Stimulated activated naive CD8-positive, alpha-beta T cell treated with anti-CD3 and anti-CD28 coated beads, Interleukin-15, Interleukin-2, amounts not matched to agents 100 ng/mL and 50 ng/mL, for 24 hours (primary cell): ENCODE results near the gene TAS1R2.
"Not testable (repeated sequence)": the region's sequence is repeated elsewhere in the genome, so short reads cannot be mapped to it uniquely, and the experiment has no call there.

Experiments
- H3K27ac Mint-ChIP-seq: one replicate; pipeline ENCODE4 v1.8.0; 2021; ENCODE audit warnings: mild to moderate bottlenecking, mixed read lengths
- H3K27me3 Mint-ChIP-seq: one replicate; pipeline ENCODE4 v1.8.0; 2021; ENCODE audit warnings: mixed read lengths
- H3K36me3 Mint-ChIP-seq: one replicate; pipeline ENCODE4 v1.8.0; 2021; ENCODE audit warnings: low read depth, mixed read lengths
- H3K4me1 Mint-ChIP-seq: one replicate; pipeline ENCODE4 v1.8.0; 2021; ENCODE audit warnings: low read depth, mixed read lengths
- H3K4me3 Mint-ChIP-seq: one replicate; pipeline ENCODE4 v1.8.0; 2021; ENCODE audit warnings: mild to moderate bottlenecking, mixed read lengths
- H3K9me3 Mint-ChIP-seq: one replicate; pipeline ENCODE4 v1.8.0; 2021; ENCODE audit warnings: mixed read lengths

TAS1R2 gene

GRCh38 chr1:18878538-18879214, 19.2 kb upstream of the TAS1R2 start:
- Mint-ChIP-seq H3K9me3 (no peaks in the 10 kb centered on the region), H3K36me3 (no peaks in the 10 kb centered on the region), H3K4me1 (no peaks in the 10 kb centered on the region), H3K4me3 (no peak overlapping the region), H3K27ac (no peak overlapping the region), H3K27me3 (no peaks in the 10 kb centered on the region)

DNA sequence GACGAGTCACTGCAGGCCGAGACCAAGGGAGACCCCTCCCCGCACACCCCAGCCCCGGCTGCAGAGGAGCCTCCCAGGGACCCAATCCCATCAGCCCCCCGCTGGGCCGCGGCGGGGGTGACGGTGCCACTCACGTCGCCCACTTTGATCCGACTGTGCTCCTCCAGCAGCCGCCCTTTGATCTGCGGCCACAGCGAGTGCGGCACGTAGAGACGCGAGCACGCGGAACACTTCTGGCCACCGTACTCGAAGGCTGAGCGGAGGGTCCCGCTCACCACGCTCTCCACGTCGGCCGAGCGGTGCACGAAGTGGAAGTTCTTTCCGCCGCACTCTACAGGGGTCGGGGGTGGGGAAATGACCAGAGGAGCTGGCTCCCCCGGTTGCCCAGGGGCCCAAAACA, 17.8 kb upstream of the TAS1R2 start:
- no peaks in the 10 kb centered on the region for H3K9me3 Mint-ChIP-seq

GRCh38 chr1:18876210-18876609, 16.8 kb upstream of the TAS1R2 start:
- Mint-ChIP-seq H3K36me3 (no peaks in the 10 kb centered on the region), H3K4me3 (no peak overlapping the region), H3K27ac (no peak overlapping the region), H3K4me1 (no peaks in the 10 kb centered on the region), H3K27me3 (no peaks in the 10 kb centered on the region), H3K9me3 (no peaks in the 10 kb centered on the region)

More for the DNA sequence above, 17.8 kb upstream of the TAS1R2 start:
- Mint-ChIP-seq H3K4me1 (no peaks in the 10 kb centered on the region), H3K4me3 (no peak overlapping the region), H3K27me3 (no peaks in the 10 kb centered on the region), H3K27ac (no peak overlapping the region), H3K36me3 (no peaks in the 10 kb centered on the region)

DNA sequence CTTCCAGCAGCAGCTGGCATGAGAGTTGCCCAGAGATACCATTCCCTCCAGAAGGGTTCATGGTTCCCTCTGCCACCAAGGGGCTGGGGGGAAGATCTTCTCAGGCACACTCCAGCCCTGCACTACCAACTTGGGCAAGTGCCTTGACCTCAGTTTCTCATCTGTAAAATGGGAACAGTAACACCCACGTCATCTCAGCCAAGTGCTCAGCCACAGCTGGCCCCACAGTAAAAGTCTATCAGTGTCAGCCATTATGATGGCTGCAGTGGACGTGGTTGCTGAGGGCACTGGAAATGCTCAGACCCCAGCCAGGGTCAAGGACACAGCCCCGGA, 16.3 kb upstream of the TAS1R2 start:
- no peaks in the 10 kb centered on the region for H3K36me3 Mint-ChIP-seq
- no peaks in the 10 kb centered on the region for H3K9me3 Mint-ChIP-seq
- no peak overlapping the region for H3K27ac Mint-ChIP-seq
- no peak overlapping the region for H3K4me3 Mint-ChIP-seq
- no peaks in the 10 kb centered on the region for H3K4me1 Mint-ChIP-seq
- no peaks in the 10 kb centered on the region for H3K27me3 Mint-ChIP-seq

DNA sequence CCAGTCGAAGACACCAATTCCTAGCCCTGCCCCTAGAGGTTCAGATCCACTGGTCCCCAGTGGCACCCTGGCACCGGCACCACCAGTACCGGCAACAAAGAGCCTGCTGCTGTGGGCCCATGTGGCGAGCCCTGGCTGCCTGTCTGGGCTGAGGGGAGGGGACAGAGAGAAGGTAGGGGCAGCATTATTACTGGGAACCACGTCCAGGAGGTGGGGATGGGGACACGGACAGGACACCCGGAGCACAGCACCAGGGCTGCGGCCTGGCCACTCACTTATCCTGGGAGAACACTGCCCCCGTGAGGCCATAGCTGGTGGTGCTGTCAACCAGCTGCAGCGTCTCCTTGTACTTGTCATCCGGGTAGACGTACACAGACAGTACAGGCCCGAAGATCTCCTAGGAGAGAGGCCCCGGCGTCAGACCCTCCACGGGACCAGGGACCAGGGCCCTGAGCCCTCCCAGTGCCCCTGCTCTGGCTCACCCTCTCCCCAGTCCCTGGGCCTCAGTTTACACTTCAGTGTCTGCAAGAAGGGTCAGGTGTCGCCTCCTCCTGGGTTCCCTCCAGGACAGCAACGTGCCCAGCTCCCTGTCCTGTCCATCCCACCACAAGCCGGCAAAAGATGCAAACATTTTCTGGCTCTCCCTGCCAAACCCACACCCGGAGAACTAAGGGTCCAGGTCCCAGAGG, 15.8 kb upstream of the TAS1R2 start:
- no peaks in the 10 kb centered on the region for H3K4me1 Mint-ChIP-seq
- no peaks in the 10 kb centered on the region for H3K9me3 Mint-ChIP-seq
- no peaks in the 10 kb centered on the region for H3K36me3 Mint-ChIP-seq
- no peak overlapping the region for H3K4me3 Mint-ChIP-seq
- no peak overlapping the region for H3K27ac Mint-ChIP-seq
- no peaks in the 10 kb centered on the region for H3K27me3 Mint-ChIP-seq

DNA sequence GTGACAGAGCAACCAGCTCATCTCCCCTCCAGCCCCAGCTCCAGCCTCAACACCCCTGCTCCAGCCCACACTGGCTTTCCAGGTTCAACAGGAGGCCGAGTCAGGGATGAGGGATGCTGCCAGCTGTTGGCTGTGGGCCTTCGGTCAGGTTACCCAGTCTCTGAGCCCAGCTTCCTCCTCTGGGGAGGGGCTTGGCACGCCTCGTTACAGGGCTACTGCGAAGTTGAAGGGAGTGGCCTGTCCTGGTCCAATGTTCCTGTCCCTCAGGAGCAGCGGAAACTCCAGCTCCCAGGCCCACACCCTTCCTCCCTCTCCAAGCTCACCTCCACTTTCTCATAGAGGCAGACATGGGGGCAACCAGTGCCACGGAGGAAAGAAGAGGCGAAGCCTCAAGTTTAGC, 15.1 kb upstream of the TAS1R2 start:
- Mint-ChIP-seq H3K27ac (no peak overlapping the region), H3K4me3 (no peak overlapping the region), H3K36me3 (no peaks in the 10 kb centered on the region), H3K9me3 (no peaks in the 10 kb centered on the region), H3K27me3 (no peaks in the 10 kb centered on the region), H3K4me1 (no peaks in the 10 kb centered on the region)

DNA sequence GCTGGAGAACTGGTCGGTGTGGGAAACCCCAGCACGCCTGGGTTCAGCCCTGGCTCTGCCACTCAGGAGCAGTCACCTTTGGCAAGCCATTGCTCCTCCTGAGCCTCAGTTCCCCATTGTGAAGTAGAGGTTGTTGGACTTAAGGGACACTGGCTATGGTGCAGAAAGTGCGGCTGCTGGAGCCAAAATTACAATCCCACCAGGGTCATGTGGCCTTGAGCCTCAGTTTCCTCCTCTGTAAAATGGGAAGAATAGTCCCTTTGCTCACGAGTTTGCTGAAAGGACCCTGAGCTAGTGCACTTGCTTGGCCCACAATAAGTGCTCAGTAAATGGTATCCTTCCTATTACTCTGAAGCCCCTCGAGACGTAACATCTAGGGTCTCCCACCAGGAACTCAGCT, 14.6 kb upstream of the TAS1R2 start:
- no peaks in the 10 kb centered on the region for H3K9me3 Mint-ChIP-seq
- H3K27me3 Mint-ChIP-seq: no peaks in the 10 kb centered on the region
- no peak overlapping the region for H3K27ac Mint-ChIP-seq
- H3K36me3 Mint-ChIP-seq: no peaks in the 10 kb centered on the region
- H3K4me3 Mint-ChIP-seq: no peak overlapping the region
- H3K4me1 Mint-ChIP-seq: no peaks in the 10 kb centered on the region

GRCh38 chr1:18872071-18872611, 12.7 kb upstream of the TAS1R2 start:
- Mint-ChIP-seq H3K27me3 (peaks cover 3% of the 10 kb centered on the region), H3K9me3 (no peaks in the 10 kb centered on the region), H3K4me1 (no peaks in the 10 kb centered on the region), H3K36me3 (no peaks in the 10 kb centered on the region), H3K4me3 (no peak overlapping the region), H3K27ac (no peak overlapping the region)

DNA sequence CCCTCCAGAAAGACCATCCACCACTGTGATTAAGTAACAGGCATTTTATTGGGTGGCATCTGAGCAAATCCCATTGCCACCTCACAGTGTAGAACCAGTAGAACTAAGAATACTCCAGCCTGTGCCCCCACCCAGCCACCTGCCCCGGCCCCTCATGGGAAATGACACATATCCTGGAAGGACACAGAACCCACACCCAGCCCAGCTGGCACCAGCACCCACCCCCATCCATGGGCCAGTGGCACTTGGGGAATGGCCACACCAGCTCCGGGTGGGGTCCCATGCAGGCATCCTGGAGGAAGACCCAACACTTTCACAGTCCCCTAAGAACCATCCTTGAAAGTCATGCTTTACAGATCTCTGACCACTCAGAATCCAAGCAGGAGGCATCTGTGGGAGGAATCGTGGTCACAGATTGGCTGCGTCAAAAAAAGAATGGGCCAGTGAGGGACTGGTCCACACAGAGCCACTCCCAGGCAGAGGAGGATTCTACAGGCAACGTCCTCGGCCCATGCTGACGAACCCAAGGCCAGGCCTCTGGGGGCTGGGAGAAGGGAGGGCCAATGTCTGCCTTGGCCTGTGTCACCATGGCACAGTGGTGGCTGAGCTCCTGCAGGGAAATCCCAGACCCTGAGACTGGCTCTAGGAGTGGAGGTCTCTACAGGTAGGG, 12.1 kb upstream of the TAS1R2 start:
- Mint-ChIP-seq H3K27me3 (peaks cover 3% of the 10 kb centered on the region), H3K4me1 (no peaks in the 10 kb centered on the region), H3K9me3 (no peaks in the 10 kb centered on the region), H3K36me3 (no peaks in the 10 kb centered on the region), H3K27ac (no peak overlapping the region), H3K4me3 (no peak overlapping the region)

DNA sequence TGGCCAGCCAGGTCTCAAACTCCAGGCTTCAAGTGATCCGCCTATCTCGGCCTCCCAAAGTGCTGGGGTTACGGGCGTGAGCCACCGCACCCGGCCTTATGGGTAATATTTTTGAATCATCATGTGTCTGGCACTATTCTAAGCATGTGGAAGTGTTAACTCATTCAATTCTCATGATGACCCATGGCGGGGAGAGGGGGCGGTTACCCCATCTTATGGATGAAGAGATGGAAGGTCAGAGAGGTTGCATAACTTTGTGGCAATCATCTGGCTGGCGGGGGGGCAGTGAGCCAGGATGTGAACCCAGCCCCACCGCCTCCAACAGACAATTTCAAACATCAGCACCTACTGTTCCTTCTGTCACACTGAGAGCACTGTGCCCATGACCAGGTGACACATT, 11.5 kb upstream of the TAS1R2 start:
- no peaks in the 10 kb centered on the region for H3K9me3 Mint-ChIP-seq
- no peaks in the 10 kb centered on the region for H3K4me1 Mint-ChIP-seq
- H3K27ac Mint-ChIP-seq: no peak overlapping the region
- peaks cover 3% of the 10 kb centered on the region for H3K27me3 Mint-ChIP-seq
- H3K4me3 Mint-ChIP-seq: no peak overlapping the region
- H3K36me3 Mint-ChIP-seq: no peaks in the 10 kb centered on the region

GRCh38 chr1:18870595-18870865, 11.1 kb upstream of the TAS1R2 start:
- not testable (repeated sequence) for H3K27ac Mint-ChIP-seq, H3K27me3 Mint-ChIP-seq, H3K4me3 Mint-ChIP-seq, H3K4me1 Mint-ChIP-seq, H3K9me3 Mint-ChIP-seq, H3K36me3 Mint-ChIP-seq

- Mint-ChIP-seq H3K4me3 (no peak overlapping the region), H3K9me3 (no peaks in the 10 kb centered on the region), H3K27me3 (peaks cover 7% of the 10 kb centered on the region), H3K4me1 (no peaks in the 10 kb centered on the region), H3K36me3 (no peaks in the 10 kb centered on the region), H3K27ac (no peak overlapping the region)
Observed at GRCh38 chr1:18869847-18870594, 10.6 kb upstream of the TAS1R2 start.

- Mint-ChIP-seq H3K9me3 (no peaks in the 10 kb centered on the region), H3K36me3 (no peaks in the 10 kb centered on the region), H3K4me3 (no peak overlapping the region), H3K27ac (no peak overlapping the region), H3K4me1 (no peaks in the 10 kb centered on the region), H3K27me3 (peaks cover 7% of the 10 kb centered on the region)
Observed at GRCh38 chr1:18868801-18869424, 9.5 kb upstream of the TAS1R2 start.

DNA sequence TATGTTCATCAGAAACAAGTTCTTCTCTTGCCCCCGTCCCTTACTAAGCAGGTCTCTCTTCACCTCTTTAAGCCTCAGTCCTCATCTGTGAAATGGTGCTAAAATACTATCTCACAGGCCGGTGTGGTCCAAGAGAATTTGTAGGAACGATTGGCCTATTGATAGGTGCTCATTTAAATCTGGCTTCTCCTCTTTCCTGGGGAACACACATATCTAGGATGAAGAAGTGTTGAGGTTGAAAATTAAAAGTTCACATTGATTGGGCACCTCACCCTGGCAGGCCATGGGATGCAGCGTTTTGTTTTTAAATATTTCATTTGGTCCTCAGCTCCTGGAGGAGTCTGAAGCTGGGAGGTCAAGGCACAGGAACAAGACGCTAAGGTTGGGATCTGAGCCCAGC, 8.9 kb upstream of the TAS1R2 start:
- Mint-ChIP-seq H3K27ac (no peak overlapping the region), H3K4me3 (no peak overlapping the region), H3K4me1 (no peaks in the 10 kb centered on the region), H3K36me3 (no peaks in the 10 kb centered on the region), H3K27me3 (peaks cover 7% of the 10 kb centered on the region), H3K9me3 (no peaks in the 10 kb centered on the region)

DNA sequence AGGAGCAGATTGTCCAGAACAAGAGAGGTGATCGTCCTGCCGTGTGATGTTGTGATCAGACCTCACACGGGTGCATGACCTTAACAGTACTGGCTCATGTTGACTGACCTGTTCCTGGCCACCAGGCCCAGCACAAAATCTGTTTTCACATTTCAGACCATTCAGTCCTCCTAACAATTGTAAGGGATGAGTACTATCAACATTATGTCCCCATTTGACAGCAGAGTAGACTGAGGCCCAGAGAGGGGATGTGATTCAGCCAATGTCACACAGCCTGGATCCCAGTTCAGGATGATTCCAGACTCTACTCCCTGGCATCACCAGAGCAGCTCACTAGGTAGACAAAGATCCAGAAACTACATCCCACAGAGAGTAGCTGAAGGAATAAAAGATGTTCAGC, 7.4 kb upstream of the TAS1R2 start:
- H3K27me3 Mint-ChIP-seq: peaks cover 7% of the 10 kb centered on the region
- H3K9me3 Mint-ChIP-seq: no peaks in the 10 kb centered on the region
- H3K36me3 Mint-ChIP-seq: no peaks in the 10 kb centered on the region
- H3K4me1 Mint-ChIP-seq: no peaks in the 10 kb centered on the region
- no peak overlapping the region for H3K27ac Mint-ChIP-seq
- no peak overlapping the region for H3K4me3 Mint-ChIP-seq
